Progenitor cell of endocrine pancreas (in vitro differentiated cells): ENCODE measurements around the gene STX18. TPM values are rescaled to one million over a fixed set of nuclear protein-coding genes. Genes with fewer than 3 reads are reported as not detected.

ENCODE experiments used
- DNase-seq: peaks from one replicate; pipeline ENCODE4 v3.0.0; 2021; ENCODE audit warnings: low spot score; ENCODE audit not compliant: unreplicated experiment
- H3K27ac Mint-ChIP-seq: 2 replicates; pipeline ENCODE4 v1.8.0; 2021; ENCODE audit warnings: mild to moderate bottlenecking, moderate library complexity, mixed read lengths
- H3K27me3 Mint-ChIP-seq: 2 replicates; pipeline ENCODE4 v1.8.0; 2021; ENCODE audit warnings: mixed read lengths
- H3K36me3 Mint-ChIP-seq: 2 replicates; pipeline ENCODE4 v1.8.0; 2022; ENCODE audit warnings: mixed read lengths; ENCODE audit not compliant: insufficient read depth
- H3K4me1 Mint-ChIP-seq: 2 replicates; pipeline ENCODE4 v1.8.0; 2021; ENCODE audit warnings: low read depth, mixed read lengths
- H3K4me3 Mint-ChIP-seq: 2 replicates; pipeline ENCODE4 v1.8.0; 2021; ENCODE audit warnings: low read depth, mild to moderate bottlenecking, moderate library complexity, mixed read lengths
- H3K9me3 Mint-ChIP-seq: 2 replicates; pipeline ENCODE4 v1.8.0; 2021; ENCODE audit warnings: low read depth, mixed read lengths
- CTCF ChIP-seq: fragments of 200-600 bp; sonication (generic); IDR thresholded peaks from one replicate; pipeline ENCODE4 v1.5.0; 2021; ENCODE audit warnings: antibody characterized with exemption, mild to moderate bottlenecking; ENCODE audit not compliant: unreplicated experiment
- total RNA-seq: library from RNA; stranded (reverse); gene quantifications from 2 replicates; pipeline ENCODE4 v1.2.1, GENCODE V29; 2021

The STX18 gene
- total RNA-seq, 1 donor from 2014 or later, result 41.2 TPM

DNA sequence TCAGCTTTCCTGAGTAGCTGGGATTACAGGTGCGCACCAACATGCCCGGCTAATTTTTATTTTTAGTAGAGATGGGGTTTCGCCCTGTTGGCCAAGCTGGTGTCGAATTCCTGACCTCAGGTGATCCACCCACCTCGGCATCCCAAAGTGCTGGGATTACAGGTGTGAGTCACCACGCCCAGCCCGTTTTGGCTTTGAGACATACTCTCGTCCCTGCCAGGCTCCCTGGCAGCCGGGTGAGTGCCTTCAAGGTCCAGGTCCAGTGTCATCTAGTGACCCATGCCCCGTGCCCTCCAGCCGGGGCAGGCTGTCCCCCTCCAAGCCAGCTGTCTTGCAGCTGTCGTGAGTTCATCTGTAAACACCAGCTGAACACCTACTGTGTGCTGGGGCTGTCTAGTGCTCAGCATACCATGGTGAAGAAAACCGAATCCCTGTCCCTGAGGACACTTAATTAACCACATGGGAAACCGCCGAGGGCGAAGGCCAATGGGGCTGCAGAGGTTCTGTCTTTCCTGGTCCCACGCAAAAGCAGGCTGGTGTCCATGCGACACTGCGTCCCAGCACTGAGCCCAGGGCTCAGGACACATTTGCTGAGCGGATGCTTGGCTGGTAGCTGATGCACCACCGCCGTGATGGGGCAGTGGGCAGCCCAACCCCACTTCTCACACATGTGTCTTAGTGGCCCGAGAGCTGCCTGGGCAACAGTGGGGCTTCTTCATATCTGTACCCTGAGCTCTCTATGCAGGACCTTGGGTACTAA is 133.1 kb downstream of the STX18 start:
- no peak overlapping the region for H3K4me3 Mint-ChIP-seq
- no peak for DNase-seq
- TF ChIP-seq CTCF, result no peak
- no peaks in the 10 kb centered on the region for H3K9me3 Mint-ChIP-seq
- H3K4me1 Mint-ChIP-seq, result no peaks in the 10 kb centered on the region
- no peaks in the 10 kb centered on the region for H3K27me3 Mint-ChIP-seq
- H3K27ac Mint-ChIP-seq, result no peak overlapping the region
- H3K36me3 Mint-ChIP-seq, result peaks cover 6% of the 10 kb centered on the region

GRCh38 chr4:4408132-4408523 is 133.7 kb downstream of the STX18 start:
- DNase-seq, result no peak
- Mint-ChIP-seq H3K9me3 (no peaks in the 10 kb centered on the region), H3K27me3 (no peaks in the 10 kb centered on the region), H3K4me1 (no peaks in the 10 kb centered on the region), H3K36me3 (peaks cover 7% of the 10 kb centered on the region), H3K27ac (no peak overlapping the region), H3K4me3 (no peak overlapping the region)
- no peak for TF ChIP-seq CTCF

DNA sequence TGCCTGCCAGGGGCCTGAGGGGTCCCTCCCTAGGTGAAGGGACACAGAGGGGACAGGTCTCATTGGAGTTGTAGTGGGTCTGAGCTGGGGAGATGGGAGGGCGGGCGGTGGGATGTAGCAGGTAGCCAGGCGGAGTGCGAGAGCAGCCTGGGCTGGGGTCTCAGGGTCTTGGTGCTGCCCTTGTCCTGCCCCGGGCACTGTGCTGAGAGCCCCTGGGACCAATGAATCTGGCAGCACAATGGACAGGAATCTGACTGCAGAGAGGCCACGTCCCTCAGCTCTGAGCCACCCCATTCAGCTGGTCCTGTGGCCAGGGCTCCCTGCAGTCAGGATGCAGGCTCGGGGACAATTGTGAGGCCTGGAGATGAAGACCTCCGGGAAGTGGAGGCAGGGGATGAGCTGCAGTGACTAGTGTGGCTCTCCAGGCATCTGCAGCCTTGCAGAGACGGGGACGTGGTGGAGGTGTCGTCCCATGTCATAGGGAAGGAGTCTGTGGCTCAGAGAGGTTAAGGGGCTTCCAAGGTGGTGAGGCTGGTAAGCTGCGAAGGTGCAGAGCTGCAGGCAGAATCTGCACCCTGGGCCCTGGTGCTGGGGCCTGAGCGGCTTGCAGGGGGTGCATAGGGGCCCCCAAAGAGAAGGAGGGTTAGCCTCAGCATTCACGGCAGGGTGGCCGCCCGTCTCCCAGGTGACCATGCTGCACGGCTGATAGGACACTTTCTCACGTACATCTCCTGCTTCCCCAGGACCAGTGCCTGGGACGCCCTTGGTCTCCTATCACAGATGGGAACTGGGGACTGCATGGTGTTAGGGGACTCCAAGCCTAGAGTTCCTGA is 134.3 kb downstream of the STX18 start:
- no peaks in the 10 kb centered on the region for H3K9me3 Mint-ChIP-seq
- DNase-seq, result no peak
- no peak overlapping the region for H3K4me3 Mint-ChIP-seq
- H3K4me1 Mint-ChIP-seq, result no peaks in the 10 kb centered on the region
- TF ChIP-seq CTCF, result no peak
- H3K27me3 Mint-ChIP-seq, result no peaks in the 10 kb centered on the region
- peaks cover 10% of the 10 kb centered on the region for H3K36me3 Mint-ChIP-seq
- H3K27ac Mint-ChIP-seq, result no peak overlapping the region

- Mint-ChIP-seq H3K4me3 (no peak overlapping the region), H3K4me1 (no peaks in the 10 kb centered on the region), H3K27ac (no peak overlapping the region), H3K9me3 (no peaks in the 10 kb centered on the region), H3K27me3 (no peaks in the 10 kb centered on the region), H3K36me3 (peaks cover 10% of the 10 kb centered on the region)
- TF ChIP-seq CTCF, result no peak
- DNase-seq, result no peak
Observed at GRCh38 chr4:4406455-4407298, 135.2 kb downstream of the STX18 start.
